Esophagus squamous epithelium (tissue), 4 donors: ENCODE data around the gene ARF3.

Source experiments
- CTCF ChIP-seq, 6 experiments: fragments of 450-650 bp in 4 of 6; fragments of 200-600 bp in 2 of 6; sonication (generic) in 2 of 6; IDR thresholded peaks; one replicate each; pipeline ENCODE4 v1.5.1; 2016 to 2019; ENCODE audit warnings: antibody characterized with exemption in 6 of 6, mild to moderate bottlenecking in 4 of 6, moderate library complexity in 4 of 6
- POLR2A ChIP-seq, 4 donors: fragments of 450-650 bp; IDR thresholded peaks; one replicate each; pipeline ENCODE4 v1.6.1; 2017; ENCODE audit warnings: antibody characterized with exemption in 4 of 4, mild to moderate bottlenecking in 4 of 4, moderate library complexity in 3 of 4

GRCh38 chr12:48927261-48927660 is 30.0 kb downstream of the ARF3 start:
- TF ChIP-seq POLR2A (IDR thresholded peaks at IDR 0.05) (no peak), CTCF (IDR thresholded peaks at IDR 0.05) (no peak)
